ENCODE measurements around the gene ATRN.

The ATRN gene

DNA sequence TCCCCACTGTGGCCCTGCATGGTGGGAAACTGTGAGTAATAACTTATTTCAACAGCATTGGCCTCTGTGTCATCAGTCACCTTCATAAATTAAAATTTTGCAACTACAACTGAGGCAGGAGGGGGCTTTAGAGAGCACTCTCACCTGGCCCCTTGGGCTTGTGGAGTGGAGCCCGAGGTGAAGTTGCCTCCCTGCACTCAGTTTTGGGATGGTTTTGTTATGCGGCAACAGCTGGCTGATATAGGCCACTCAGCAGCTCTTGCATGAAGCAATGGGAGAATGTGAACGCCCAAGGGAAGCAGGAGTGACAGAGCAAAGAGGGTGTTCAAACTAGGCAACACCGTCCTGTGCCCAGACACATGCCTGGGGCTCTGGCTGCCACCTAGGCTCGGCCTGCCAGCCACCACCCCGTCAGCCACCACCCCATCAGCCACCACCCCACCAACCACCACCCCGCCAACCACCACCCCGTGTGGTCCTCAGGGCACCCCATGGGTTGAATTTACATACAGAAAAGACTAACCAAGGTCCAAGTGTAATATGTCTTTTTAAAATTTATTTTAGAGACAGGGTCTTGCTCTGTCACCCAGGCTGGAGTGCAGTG, 196.7 kb downstream of the ATRN start:
- TF ChIP-seq, protein P1, sequence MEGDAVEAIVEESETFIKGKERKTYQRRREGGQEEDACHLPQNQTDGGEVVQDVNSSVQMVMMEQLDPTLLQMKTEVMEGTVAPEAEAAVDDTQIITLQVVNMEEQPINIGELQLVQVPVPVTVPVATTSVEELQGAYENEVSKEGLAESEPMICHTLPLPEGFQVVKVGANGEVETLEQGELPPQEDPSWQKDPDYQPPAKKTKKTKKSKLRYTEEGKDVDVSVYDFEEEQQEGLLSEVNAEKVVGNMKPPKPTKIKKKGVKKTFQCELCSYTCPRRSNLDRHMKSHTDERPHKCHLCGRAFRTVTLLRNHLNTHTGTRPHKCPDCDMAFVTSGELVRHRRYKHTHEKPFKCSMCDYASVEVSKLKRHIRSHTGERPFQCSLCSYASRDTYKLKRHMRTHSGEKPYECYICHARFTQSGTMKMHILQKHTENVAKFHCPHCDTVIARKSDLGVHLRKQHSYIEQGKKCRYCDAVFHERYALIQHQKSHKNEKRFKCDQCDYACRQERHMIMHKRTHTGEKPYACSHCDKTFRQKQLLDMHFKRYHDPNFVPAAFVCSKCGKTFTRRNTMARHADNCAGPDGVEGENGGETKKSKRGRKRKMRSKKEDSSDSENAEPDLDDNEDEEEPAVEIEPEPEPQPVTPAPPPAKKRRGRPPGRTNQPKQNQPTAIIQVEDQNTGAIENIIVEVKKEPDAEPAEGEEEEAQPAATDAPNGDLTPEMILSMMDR (IDR thresholded peaks at IDR 0.05; ENCODE audit: low read depth, low read length, missing control alignments) = no peak
- in situ Hi-C loops (cut with HindIII; ENCODE audit: low sequenced_read_pairs) = no loop called here
- no peak for DNase-seq (ENCODE audit: low read depth)
- H3K4me3 ChIP-seq (ENCODE audit: low read depth, low read length) = no peak overlapping the region

DNA sequence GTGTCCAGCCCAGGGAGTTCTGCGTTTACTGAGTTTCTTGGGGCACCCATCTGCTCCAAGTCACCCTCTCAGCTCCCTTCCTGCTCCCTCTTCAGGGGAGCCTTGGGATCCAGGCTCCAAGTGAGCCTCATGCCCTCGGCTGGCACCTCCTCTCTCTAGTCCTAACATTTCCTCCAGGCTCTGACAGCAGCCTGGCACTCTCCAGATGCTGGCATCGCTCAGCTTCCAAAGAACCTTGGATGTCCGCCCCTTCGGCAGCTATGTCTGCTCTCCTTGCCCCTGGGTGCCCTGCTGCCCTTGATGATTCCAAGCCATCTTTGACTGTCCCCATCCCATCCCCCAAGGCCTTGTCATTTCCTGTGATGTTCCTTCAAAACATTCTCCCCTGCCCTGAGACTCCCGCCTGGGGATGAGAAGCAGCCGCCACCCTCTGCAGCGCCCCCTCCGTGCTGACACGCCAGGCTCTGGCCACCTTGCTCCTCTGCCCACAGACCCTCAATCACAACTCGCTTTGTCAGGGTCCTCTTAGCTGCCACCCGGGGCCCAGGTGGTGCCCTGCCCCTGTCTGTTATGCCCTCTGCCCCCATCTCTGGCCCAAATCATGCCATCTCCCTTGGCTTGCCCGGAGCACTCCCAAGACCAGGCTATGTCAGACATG, 199.0 kb downstream of the ATRN start:
- TF ChIP-seq, protein P1 (IDR thresholded peaks at IDR 0.05; ENCODE audit: low read depth, low read length, missing control alignments) = no peak
- in situ Hi-C loops (cut with HindIII; ENCODE audit: low sequenced_read_pairs) = no loop called here
- DNase-seq (ENCODE audit: low read depth) = no peak
- H3K4me3 ChIP-seq (ENCODE audit: low read depth, low read length) = no peak overlapping the region

DNA sequence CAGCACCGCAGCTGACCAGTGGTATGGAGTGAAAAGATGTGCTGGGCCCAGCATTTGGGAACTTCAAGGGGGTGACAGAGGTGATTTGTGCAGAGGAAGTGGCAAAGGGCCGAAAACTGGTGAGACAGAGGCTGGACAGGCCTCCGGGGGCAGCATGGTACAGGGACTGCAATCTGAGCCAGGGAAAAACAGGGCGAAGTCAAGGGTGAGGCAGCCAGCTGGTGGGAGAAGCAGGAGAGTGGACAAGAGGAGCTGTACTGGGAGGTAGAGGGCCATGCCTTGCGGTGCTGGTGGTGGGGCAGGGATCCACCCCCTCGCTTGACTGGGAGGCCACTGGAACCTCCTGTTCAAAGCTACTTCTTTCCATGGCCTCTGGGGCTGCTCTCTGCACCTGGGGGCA, 199.7 kb downstream of the ATRN start:
- in situ Hi-C loops (cut with HindIII; ENCODE audit: low sequenced_read_pairs) = no loop called here

DNA sequence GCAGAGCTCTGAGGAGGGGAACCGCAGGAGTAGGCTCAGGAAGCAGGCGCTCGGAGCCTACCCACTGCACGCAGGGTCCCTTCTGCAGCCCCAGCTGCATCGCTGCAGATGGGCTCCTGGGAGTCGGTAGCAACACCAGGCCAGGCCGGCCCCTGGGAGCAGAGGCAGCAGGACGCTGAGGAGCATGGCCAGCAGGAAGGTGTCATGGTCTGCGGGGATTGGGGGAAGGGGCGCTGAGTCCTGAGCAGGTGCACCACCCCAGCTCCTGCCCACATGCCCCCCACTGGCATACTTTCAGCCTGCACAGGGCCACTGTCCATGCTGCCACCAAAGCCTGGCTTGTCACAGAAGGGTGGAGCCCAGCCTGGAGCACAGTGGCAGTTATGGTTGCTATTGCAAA, 200.1 kb downstream of the ATRN start:
- TF ChIP-seq, protein P1 (IDR thresholded peaks at IDR 0.05; ENCODE audit: low read depth, low read length, missing control alignments) = no peak
- H3K4me3 ChIP-seq (ENCODE audit: low read depth, low read length) = no peak overlapping the region
- in situ Hi-C loops (cut with HindIII; ENCODE audit: low sequenced_read_pairs) = no loop called here
- no peak for DNase-seq (ENCODE audit: low read depth)

More for the DNA sequence above, 199.7 kb downstream of the ATRN start:
- TF ChIP-seq, protein P1 (IDR thresholded peaks at IDR 0.05; ENCODE audit: low read depth, low read length, missing control alignments) = no peak
- H3K4me3 ChIP-seq (ENCODE audit: low read depth, low read length) = no peak overlapping the region
- DNase-seq (ENCODE audit: low read depth) = no peak

DNA sequence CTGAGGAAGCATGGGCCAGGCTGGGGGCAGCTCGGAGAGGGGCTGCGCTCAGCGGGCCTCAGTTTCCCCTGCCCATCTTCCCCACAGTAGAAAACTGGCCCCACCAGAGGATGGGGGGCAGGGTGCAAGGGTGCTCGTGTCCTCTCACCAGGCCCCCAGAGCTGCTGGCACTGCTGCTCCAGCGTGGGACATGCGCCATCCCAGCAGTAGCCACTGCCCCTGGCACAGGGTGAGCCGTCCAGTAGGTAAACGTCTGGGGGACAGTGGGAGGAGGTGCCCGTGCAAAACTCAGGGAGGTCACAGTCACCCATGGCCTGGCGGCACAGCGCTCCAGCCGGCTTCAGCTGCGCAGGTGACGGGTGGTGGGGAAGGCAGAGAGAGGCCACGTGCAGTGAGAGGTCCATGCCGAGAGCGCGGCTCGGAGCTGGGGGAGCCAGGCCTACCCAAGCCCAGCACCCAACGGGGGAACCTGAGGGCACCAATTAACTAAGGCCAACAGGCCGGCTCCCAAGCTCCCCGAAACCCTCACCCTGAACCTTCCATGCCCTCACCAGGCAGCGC, 201.2 kb downstream of the ATRN start:
- TF ChIP-seq, protein P1 (IDR thresholded peaks at IDR 0.05; ENCODE audit: low read depth, low read length, missing control alignments) = no peak
- in situ Hi-C loops (cut with HindIII; ENCODE audit: low sequenced_read_pairs) = no loop called here
- no peak for DNase-seq (ENCODE audit: low read depth)
- no peak overlapping the region for H3K4me3 ChIP-seq (ENCODE audit: low read depth, low read length)

DNA sequence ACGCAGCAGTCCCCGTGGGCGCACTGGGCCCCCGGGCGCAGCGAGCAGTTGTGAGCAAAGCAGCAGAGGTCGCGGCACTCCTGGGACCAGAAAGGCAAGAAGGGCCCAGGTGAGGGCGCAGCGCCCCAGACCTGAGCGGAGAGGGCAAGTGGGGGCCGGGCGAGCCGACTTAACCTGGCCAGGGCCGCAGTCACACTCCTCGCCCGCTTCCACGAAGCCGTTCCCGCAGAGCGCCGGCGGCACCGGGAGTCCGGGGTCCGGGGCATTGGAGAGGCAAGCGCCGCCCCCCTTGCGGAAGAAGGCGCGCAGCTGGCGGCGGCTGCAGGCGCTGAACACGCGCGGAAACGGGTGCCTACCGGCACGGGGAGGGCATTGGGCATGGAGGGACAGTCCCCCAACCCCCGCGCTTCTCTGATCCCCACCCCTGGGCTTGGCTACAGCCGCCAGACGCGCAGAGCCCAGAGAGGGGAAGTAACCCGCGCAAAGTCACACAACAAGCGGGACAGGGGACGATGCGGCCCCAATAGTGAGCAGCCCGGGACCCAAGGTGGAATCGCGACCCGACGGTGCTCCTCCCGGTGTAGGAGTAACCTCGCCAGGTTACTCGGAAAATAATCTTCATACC, 201.8 kb downstream of the ATRN start:
- H3K4me3 ChIP-seq (ENCODE audit: low read depth, low read length) = no peak overlapping the region
- DNase-seq (ENCODE audit: low read depth) = no peak
- in situ Hi-C loops (cut with HindIII; ENCODE audit: low sequenced_read_pairs) = no loop called here
- TF ChIP-seq, protein P1 (IDR thresholded peaks at IDR 0.05; ENCODE audit: low read depth, low read length, missing control alignments) = no peak
